H9 (cell line): ENCODE results near the gene SNAI3. TPM values are rescaled to one million over a fixed set of nuclear protein-coding genes. Genes with fewer than 3 reads are reported as not detected.
A peak's percentile ranks its signal among the peaks of the same experiment; 100 is the strongest.

ENCODE experiments used
- DNase-seq: peaks from one replicate; pipeline ENCODE4 v3.0.0-alpha.2; 2017
- H2AFZ ChIP-seq: one replicate; pipeline ENCODE4 v1.6.1; 2013; ENCODE audit warnings: mild to moderate bottlenecking, low read length, control low read depth, moderate library complexity
- H2AK5ac ChIP-seq: 2 replicates; pipeline ENCODE4 v1.6.1; 2013; ENCODE audit warnings: low read length, control low read depth, mixed read lengths; ENCODE audit not compliant: insufficient read length
- H2BK120ac ChIP-seq: one replicate; pipeline ENCODE4 v1.6.1; 2013; ENCODE audit warnings: low read depth, mild to moderate bottlenecking, low read length, control low read depth, inconsistent platforms; ENCODE audit not compliant: poor library complexity, severe bottlenecking
- H2BK12ac ChIP-seq: 2 replicates; pipeline ENCODE4 v1.6.1; 2013; ENCODE audit warnings: low read length, control low read depth, mixed read lengths, low read depth; ENCODE audit not compliant: insufficient read length
- H2BK15ac ChIP-seq: 2 replicates; pipeline ENCODE4 v1.6.1; 2013; ENCODE audit warnings: low read depth, low read length, control low read depth
- H2BK20ac ChIP-seq: one replicate; pipeline ENCODE4 v1.6.1; 2013; ENCODE audit warnings: low read depth, mild to moderate bottlenecking, low read length, control low read depth, inconsistent platforms; ENCODE audit not compliant: poor library complexity, severe bottlenecking
- H2BK5ac ChIP-seq: 2 replicates; pipeline ENCODE4 v1.6.1; 2013; ENCODE audit warnings: low read length, control low read depth, mixed read lengths; ENCODE audit not compliant: insufficient read length
- H3K14ac ChIP-seq: 2 replicates; pipeline ENCODE4 v1.6.1; 2013; ENCODE audit warnings: low read length, control low read depth; ENCODE audit not compliant: insufficient read depth
- H3K18ac ChIP-seq: 2 replicates; pipeline ENCODE4 v1.6.1; 2013; ENCODE audit warnings: low read depth, mild to moderate bottlenecking, mixed read lengths, low read length, control low read depth; ENCODE audit not compliant: insufficient read length
- H3K23ac ChIP-seq: 2 replicates; pipeline ENCODE4 v1.6.1; 2013; ENCODE audit warnings: low read length, control low read depth, mixed read lengths, low read depth; ENCODE audit not compliant: insufficient read length
- H3K23me2 ChIP-seq: 2 replicates; pipeline ENCODE4 v1.6.1; 2013; ENCODE audit warnings: low read depth, mild to moderate bottlenecking, mixed read lengths, low read length, control low read depth; ENCODE audit not compliant: insufficient read length, poor library complexity, severe bottlenecking
- H3K27ac ChIP-seq: 2 replicates; pipeline ENCODE4 v1.5.1; 2013; ENCODE audit warnings: low read length, control low read depth, mixed read lengths, low read depth; ENCODE audit not compliant: insufficient read length
- H3K27me3 ChIP-seq: 2 replicates; pipeline ENCODE4 v1.6.1; 2013; ENCODE audit warnings: low read length, control low read depth, inconsistent platforms; ENCODE audit not compliant: insufficient read depth
- H3K4ac ChIP-seq: 2 replicates; pipeline ENCODE4 v1.6.1; 2013; ENCODE audit warnings: low read depth, mild to moderate bottlenecking, control low read depth, inconsistent platforms, low read length, moderate library complexity
- H3K4me1 ChIP-seq: 2 replicates; pipeline ENCODE4 v1.6.1; 2013; ENCODE audit warnings: low read length, control low read depth, inconsistent platforms; ENCODE audit not compliant: insufficient read depth
- H3K4me2 ChIP-seq: 2 replicates; pipeline ENCODE4 v1.6.1; 2013; ENCODE audit warnings: low read length, control low read depth, mixed read lengths; ENCODE audit not compliant: insufficient read length, insufficient read depth
- H3K56ac ChIP-seq: 2 replicates; pipeline ENCODE4 v1.6.1; 2013; ENCODE audit warnings: low read depth, mild to moderate bottlenecking, mixed read lengths, low read length, control low read depth; ENCODE audit not compliant: insufficient read length
- H3K79me1 ChIP-seq: 2 replicates; pipeline ENCODE4 v1.6.1; 2013; ENCODE audit warnings: low read depth, mild to moderate bottlenecking, moderate library complexity, low read length, control low read depth, inconsistent platforms; ENCODE audit not compliant: insufficient read depth, poor library complexity, severe bottlenecking
- H3K79me2 ChIP-seq: 2 replicates; pipeline ENCODE4 v1.6.1; 2013; ENCODE audit warnings: low read length, control low read depth, inconsistent platforms; ENCODE audit not compliant: insufficient read depth
- H3K9ac ChIP-seq: 2 replicates; pipeline ENCODE4 v1.6.1; 2013; ENCODE audit warnings: low read length, control low read depth, mixed read lengths; ENCODE audit not compliant: insufficient read length; ENCODE audit errors: extremely low read depth
- H3K9me3 ChIP-seq: one replicate; pipeline ENCODE4 v1.6.1; 2013; ENCODE audit warnings: low read depth, low read length, inconsistent platforms; ENCODE audit not compliant: control insufficient read depth
- H3T11ph ChIP-seq: one replicate; pipeline ENCODE4 v1.6.1; 2013; ENCODE audit warnings: mild to moderate bottlenecking, low read length, control low read depth, inconsistent platforms
- H4K20me1 ChIP-seq: one replicate; pipeline ENCODE4 v1.6.1; 2013; ENCODE audit not compliant: control insufficient read depth, insufficient read length, insufficient read depth
- H4K5ac ChIP-seq: 2 replicates; pipeline ENCODE4 v1.6.1; 2013; ENCODE audit warnings: low read depth, mild to moderate bottlenecking, mixed read lengths, low read length, control low read depth; ENCODE audit not compliant: insufficient read length
- H4K8ac ChIP-seq: replicated peaks from 2 replicates; pipeline ENCODE4 v1.6.1; 2013; ENCODE audit warnings: low read length, control low read depth, mixed read lengths, low read depth; ENCODE audit not compliant: insufficient read length
- H4K91ac ChIP-seq: 2 replicates; pipeline ENCODE4 v1.6.1; 2013; ENCODE audit warnings: low read depth, mild to moderate bottlenecking, moderate library complexity, mixed read lengths, low read length, control low read depth; ENCODE audit not compliant: insufficient read length
- H3K27ac Mint-ChIP-seq, 3 experiments: 2 replicates in 2 of 3; 3 replicates in 1 of 3; pipeline ENCODE4 v1.8.0; 2020 to 2021; ENCODE audit warnings: mixed read lengths in 3 of 3, mild to moderate bottlenecking in 1 of 3, moderate library complexity in 1 of 3
- H3K27me3 Mint-ChIP-seq: 2 replicates; pipeline ENCODE4 v1.8.0; 2021; ENCODE audit warnings: low read depth, mild to moderate bottlenecking, moderate library complexity, mixed read lengths
- H3K36me3 Mint-ChIP-seq, 3 experiments: 2 replicates in 2 of 3; 3 replicates in 1 of 3; pipeline ENCODE4 v1.8.0; 2020 to 2021; ENCODE audit warnings: low read depth in 3 of 3, mixed read lengths in 3 of 3; ENCODE audit not compliant: insufficient read depth in 1 of 3
- H3K4me1 Mint-ChIP-seq, 2 experiments: 2 replicates each; pipeline ENCODE4 v1.8.0; 2020; ENCODE audit warnings: mixed read lengths in 2 of 2
- H3K4me3 Mint-ChIP-seq, 2 experiments: 2 replicates in 1 of 2; 3 replicates in 1 of 2; pipeline ENCODE4 v1.8.0; 2020 to 2021; ENCODE audit warnings: mild to moderate bottlenecking in 2 of 2, mixed read lengths in 2 of 2, moderate library complexity in 1 of 2
- H3K9me3 Mint-ChIP-seq, 2 experiments: 2 replicates in 1 of 2; 3 replicates in 1 of 2; pipeline ENCODE4 v1.8.0; 2020; ENCODE audit warnings: mild to moderate bottlenecking in 2 of 2, mixed read lengths in 2 of 2, moderate library complexity in 1 of 2
- CTCF ChIP-seq: fragments of 200-600 bp; sonication (generic); conservative IDR thresholded peaks from 3 replicates; pipeline ENCODE4 v1.8.0; 2021; ENCODE audit warnings: antibody characterized with exemption, mild to moderate bottlenecking
- WGBS: extraction: QIAGEN DNeasy Blood & Tissue Kit; methylation state at CpG from one replicate; pipeline ENCODE4 v1.1.7; 2013; ENCODE audit warnings: missing lambda C conversion rate, low lambda C conversion rate, mixed read lengths; ENCODE audit not compliant: insufficient read length; ENCODE audit errors: extremely low coverage; 5-methylcytosine and 5-hydroxymethylcytosine counted together
- total RNA-seq: library from RNA; stranded (reverse); gene quantifications from 2 replicates; pipeline ENCODE4 v1.2.1, GENCODE V29; 2021

Gene SNAI3
- total RNA-seq, 1 experiment from 2014 or later: 3.2 TPM

GRCh38 chr16:88684569-88685155, 1.6 kb downstream of the SNAI3 start:
- Histone ChIP-seq H3K18ac (no peak overlapping the region), H4K5ac (no peak overlapping the region), H3K27ac (no peak overlapping the region), H3K14ac (no peak overlapping the region), H2BK20ac (no peak overlapping the region), H3K4me1 (no peaks in the 10 kb centered on the region), H3K56ac (no peak overlapping the region), H3K9me3 (no peaks in the 10 kb centered on the region), H3K23ac (no peak overlapping the region), H2AFZ (no peak overlapping the region), H4K91ac (no peak overlapping the region), H3K79me2 (no peaks in the 10 kb centered on the region), H2BK12ac (no peak overlapping the region), H3K27me3 (no peaks in the 10 kb centered on the region; the same call in 1 of the 2 replicates), H2AK5ac (no peak overlapping the region), H2BK15ac (no peak overlapping the region), H4K20me1 (no peaks in the 10 kb centered on the region), H3T11ph (no peak overlapping the region), H3K23me2 (peaks cover 12% of the 10 kb centered on the region), H2BK5ac (no peak overlapping the region), H3K4ac (no peak overlapping the region), H3K79me1 (no peaks in the 10 kb centered on the region), H3K4me2 (peak overlapping the region; percentile 48), H3K9ac (no peak overlapping the region), H2BK120ac (no peak overlapping the region), H4K8ac (no peak overlapping the region)
- Mint-ChIP-seq H3K4me1 (peaks cover 19 to 26% of the 10 kb centered on the region in 2 experiments), H3K36me3 (peaks cover 0 to 2% (median 0%) of the 10 kb centered on the region in 3 experiments; a peak in 1 of 7 replicates), H3K9me3 (no peaks in the 10 kb centered on the region), H3K27ac (no peak overlapping the region; a peak in 1 of 7 replicates), H3K4me3 (peak overlapping the region; percentile 54 to 75; a peak in 3 of 5 replicates), H3K27me3 (peaks cover 32% of the 10 kb centered on the region)
- no peak for TF ChIP-seq CTCF
- DNase-seq: no peak
- WGBS: no CpG with 5 or more reads among the region's 15 CpGs
